GM18498 (cell line): ENCODE results near the gene THY1.

Experiments used
- ATAC-seq: cut with Tn5 transposase; IDR thresholded peaks from one replicate; pipeline ENCODE4 v1.9.1; 2021; ENCODE audit warnings: mild to moderate bottlenecking, moderate library complexity; ENCODE audit not compliant: unreplicated experiment

THY1 gene

DNA sequence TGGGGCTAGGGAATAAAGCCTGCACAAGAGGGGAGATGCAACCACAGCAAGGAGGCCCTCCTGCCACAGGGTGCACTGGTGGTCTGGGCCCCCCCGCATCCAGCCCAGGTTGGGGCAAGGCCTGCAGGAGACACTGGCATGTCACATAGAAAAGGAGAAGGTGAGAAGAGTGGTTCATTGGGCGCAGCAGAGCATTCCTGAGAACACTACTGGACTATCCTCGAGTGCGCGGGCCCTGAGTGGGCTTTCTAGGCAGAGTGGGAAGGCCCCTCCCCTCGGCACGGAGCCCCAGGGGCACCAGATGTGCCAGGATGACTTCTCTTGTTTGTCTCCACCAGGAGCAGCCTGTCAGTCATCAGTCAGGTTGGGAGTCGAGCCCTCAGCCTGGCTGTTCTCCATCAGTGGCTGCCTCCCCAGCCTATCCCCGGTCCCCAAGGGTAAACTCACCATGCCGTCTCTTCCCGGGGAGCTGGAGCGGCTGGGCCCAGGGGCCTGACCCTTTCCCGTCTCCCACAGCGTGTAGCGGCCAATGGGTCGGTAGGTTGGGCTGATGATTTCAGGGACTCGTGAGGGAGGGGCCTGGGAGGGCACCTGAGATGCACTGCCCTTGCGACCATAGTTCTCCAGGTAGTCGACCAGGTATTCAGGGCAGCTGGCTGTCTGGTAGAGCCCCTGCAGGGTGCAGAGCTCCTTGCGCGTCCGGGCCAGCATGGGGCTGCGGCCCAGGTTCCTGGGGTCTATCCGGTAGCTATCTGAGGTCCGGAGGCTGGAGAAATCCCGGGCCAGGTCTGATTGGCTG, 50.5 kb downstream of the THY1 start:
- ATAC-seq: no peak

DNA sequence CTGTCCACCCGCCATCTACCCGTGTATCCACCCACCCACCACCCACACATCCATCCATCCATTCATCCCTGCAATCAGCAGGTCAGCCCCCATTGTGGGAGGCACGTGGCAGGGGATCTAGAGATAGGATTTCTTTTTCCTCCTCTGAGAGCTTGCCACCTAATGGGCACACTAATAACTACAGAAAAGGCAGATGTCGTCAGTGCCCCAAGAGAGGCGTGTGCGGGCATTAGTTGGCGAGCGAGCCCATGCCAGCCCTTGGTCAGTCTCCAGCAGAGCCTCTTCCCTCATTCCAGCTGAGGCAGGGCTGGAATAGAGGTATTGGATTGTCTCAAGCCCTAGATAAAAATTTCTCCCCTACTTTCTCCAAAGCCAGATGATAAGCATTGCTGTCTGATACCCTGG, 51.2 kb downstream of the THY1 start:
- no peak for ATAC-seq

DNA sequence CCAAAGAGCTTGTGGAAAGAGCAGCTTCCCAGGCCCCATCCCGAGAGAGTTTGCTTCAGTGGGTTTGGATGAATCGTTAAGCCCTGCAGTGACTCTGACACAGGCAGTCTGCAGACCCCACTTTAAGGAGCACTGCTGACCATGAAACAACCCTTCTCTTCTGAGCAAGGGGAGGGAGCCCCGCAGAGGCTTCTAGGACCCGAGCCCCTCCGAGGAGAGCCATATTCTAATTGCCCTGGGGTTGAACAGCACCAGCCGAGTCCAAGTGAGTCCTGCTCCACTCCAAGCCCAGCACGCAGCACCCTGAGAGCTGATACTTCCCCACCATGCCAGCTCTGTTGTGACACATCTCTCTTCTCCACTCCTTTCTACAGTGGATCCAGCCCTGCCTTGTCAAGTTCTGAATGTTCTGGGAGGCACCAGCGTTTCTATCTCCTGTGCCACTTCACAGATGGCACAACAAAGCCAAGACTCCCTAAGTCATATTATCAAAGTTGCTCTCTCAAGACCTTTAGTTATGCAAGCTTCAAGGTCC, 51.8 kb downstream of the THY1 start:
- no peak for ATAC-seq

DNA sequence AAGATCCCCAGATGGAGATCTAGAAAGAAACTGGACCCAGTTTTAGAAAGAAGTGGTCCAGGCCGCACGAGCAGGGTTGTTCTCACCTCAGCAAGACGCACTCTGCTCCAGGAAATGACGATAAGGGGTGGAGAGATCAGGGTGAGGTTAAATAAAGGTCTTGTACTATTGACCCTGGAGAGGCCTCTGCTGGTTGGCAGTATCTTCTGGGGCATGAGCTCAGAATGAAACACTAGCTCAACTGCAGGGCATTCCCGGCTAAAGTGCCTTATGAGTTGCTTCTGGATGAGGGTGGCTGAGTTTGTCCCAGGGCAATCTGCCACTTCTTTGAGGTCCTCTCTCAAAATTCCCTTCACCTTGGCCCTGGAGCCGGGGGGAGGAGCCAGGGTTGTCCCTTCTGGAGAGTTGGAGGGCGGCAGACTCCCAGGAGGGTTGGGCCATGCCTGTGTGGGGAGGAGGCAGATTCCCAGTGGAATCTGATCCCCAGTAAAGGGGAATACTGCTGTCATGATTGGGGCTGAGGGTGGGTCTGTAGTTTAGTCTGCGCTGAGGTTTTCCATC, 52.4 kb downstream of the THY1 start:
- ATAC-seq: no peak

DNA sequence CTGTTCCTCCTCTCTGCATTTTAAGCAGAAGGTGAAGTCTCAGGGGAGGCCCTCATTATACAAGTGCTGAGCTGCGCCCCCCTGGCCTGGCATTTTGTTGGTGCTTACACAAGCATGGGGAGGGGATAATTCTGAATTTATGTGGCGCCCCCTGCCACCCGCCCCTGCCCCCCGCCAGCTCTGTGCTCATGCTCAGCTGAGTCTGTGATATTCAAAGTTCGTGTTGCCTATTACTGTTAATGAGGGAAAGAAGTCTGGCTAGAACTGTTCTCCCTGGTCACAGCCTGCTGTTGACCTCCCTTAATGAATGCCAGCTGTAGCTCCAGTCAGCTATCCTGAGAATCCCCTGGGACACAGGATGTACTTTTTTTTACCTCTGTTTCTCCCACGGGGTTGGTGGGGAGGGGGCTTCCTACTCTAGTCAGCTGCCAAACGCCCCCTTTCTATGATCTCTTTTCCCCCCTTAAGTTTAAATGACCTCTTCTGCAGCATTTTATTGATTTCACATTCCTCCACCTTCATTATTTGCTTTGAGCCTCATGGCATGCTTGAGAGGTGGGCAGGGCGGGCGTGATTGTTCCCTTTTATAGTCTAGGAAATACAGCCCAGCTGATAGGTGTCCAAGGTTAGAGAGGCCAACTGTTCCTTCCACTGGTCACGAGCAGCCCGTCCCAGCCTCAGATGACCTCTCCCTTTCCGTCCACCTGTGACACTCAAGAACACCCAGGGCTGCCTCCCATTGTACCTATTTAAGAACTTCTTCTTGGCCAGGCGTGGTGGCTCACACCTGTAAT, 53.6 kb downstream of the THY1 start:
- ATAC-seq: no peak

DNA sequence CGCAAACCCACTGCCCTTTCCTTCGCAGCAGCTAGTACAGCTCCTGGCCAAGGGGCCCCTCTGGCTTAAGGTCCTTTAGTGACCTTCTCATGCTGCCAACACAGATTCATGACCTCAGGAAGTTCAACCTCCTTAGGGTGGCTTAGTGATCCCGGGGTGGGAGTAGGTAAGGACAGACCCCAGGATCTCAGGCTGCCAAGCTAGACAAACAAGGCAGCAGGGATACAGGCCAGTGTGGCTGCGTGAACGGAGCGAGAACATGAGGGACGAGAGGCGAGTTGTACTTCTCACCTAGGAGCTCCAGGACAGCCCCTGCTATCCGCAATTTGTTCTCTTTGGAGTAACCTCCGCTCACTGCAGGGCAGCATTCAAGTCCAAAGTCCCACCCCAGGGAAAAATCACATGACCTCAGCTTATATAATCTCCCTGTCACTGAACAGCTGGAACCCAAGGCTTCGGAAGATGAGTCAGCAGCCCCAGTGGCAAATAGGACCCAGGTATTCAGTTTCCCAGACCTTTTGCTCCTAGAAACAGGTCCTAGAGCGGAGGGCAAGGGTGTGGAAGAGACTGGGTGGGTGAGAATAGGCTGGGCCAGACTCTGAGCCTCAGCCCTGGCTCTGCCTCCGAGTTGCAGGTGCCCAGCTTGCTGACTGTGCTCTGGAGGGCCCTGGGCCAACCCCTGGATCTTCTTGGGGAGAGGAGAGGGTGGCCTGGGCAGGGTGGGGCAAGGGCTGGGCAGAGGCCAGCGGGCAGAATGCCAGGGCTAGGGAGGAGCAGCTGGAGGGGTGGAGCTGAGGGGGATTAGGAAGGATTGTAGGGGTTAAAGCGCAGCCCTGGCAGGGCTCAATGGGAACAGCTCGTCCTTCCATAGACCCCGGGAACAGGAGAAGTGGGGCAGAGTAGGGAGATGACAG, 54.6 kb downstream of the THY1 start:
- no peak for ATAC-seq

DNA sequence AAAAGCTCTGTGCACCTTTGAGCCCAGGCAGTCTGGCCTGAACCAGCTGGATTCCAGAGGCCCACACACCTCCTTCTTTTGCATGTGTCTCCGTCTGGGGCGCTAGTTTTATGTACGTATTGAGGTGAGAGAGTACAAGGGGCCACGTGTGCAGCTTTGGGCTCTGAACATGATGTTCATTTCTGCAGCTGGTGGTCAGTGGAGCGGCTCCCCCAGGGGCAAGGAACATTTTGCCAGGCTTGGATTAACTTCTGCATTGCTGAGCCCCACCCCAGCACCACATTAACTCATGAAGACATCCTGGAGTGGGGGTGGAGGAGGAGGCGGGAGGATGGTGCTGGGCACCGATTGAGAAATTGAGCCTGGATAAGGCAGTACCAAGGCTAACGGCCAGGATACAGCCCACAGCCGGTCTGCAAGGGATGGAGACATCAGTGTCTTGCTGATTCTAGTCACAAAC, 55.3 kb downstream of the THY1 start:
- no peak for ATAC-seq
